Choroid plexus epithelial cell (primary cell): ENCODE results near the gene TTC3.
A peak's percentile ranks its signal among the peaks of the same experiment; 100 is the strongest.

ENCODE experiments used
- DNase-seq: peaks from one replicate; pipeline ENCODE4 v3.0.0-alpha.2; 2010; ENCODE audit warnings: low read depth
- H3K4me3 ChIP-seq: 2 replicates; pipeline ENCODE4 v1.5.1; 2011; ENCODE audit warnings: low read depth, mild to moderate bottlenecking, control low read depth, low read length, moderate library complexity
- TF ChIP-seq, protein P1 (sequence below): conservative IDR thresholded peaks from 2 replicates; pipeline ENCODE4 v1.5.1; 2011; ENCODE audit warnings: low read depth, mild to moderate bottlenecking, control low read depth, inconsistent platforms, low read length, moderate library complexity

The TTC3 gene

DNA sequence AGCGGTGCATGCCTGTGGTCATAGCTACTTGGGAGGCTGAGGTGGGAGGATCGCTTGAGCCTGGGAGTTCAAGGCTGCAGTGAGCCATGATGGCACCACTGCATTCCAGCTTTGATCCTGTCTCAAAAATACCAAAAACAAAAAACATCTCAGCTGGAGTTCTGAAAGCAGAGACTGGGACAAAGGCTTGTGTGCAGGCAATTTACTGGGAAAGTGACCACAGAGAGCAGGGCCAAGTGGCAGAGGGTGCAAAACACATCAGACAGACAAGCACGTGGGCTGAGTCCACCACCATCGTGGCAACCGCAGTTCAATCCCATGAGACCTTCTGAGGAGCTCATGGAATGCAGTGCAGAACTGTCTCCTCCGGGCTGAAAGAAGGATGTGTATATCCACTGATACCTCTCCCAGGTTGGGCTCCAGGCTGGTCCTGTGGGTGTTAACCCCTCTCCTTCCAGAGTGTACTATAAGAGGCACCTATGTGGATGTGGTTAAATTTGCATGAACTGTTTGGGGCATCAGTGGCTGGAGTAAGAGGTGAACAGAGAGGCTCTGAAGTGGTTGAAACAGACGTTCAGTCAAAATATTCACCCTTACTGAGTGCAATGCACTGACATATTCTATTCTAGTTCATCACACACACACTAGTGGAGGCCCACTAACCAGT, 11.0 kb upstream of the TTC3 start:
- TF ChIP-seq, protein P1, sequence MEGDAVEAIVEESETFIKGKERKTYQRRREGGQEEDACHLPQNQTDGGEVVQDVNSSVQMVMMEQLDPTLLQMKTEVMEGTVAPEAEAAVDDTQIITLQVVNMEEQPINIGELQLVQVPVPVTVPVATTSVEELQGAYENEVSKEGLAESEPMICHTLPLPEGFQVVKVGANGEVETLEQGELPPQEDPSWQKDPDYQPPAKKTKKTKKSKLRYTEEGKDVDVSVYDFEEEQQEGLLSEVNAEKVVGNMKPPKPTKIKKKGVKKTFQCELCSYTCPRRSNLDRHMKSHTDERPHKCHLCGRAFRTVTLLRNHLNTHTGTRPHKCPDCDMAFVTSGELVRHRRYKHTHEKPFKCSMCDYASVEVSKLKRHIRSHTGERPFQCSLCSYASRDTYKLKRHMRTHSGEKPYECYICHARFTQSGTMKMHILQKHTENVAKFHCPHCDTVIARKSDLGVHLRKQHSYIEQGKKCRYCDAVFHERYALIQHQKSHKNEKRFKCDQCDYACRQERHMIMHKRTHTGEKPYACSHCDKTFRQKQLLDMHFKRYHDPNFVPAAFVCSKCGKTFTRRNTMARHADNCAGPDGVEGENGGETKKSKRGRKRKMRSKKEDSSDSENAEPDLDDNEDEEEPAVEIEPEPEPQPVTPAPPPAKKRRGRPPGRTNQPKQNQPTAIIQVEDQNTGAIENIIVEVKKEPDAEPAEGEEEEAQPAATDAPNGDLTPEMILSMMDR = no peak
- peak; percentile 88 for DNase-seq
- no peak overlapping the region for H3K4me3 ChIP-seq

DNA sequence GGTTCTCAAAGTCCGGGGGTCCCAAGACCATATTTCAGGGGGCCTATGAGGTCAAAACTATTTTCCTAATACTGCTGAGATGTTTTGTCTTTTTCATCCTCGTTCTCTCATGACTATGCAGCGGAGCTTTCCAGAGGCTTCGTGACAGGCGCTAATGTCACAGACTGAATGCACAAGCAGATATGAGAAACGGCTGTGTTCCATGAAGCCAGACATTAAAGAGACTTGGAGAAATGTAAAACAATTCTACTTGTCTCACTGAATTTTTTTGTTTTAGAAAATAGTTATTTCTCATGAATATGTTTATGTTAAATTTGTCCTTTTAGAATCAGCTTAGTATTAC, 10.5 kb upstream of the TTC3 start:
- no peak for DNase-seq
- TF ChIP-seq, protein P1 = no peak
- H3K4me3 ChIP-seq = no peak overlapping the region

DNA sequence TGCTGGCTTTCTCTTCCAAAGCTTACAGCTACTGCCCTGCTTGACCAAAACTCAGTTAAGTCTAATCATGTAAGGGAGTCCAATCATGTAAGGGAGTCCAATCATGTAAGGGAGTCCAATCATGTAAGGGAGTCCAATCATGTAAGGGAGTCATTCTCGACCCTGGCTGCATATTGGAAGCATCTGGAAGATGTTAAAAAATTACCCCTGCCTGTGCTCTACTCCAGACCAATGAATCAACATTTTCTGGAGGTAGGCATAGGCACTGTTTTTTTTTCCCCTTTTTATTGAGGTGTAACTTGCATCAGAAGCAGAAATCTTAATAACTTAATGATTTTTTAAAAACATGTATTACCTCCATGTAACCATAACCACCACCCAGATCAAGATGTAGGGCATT, 9.6 kb upstream of the TTC3 start:
- TF ChIP-seq, protein P1 = no peak
- no peak for DNase-seq
- H3K4me3 ChIP-seq = no peak overlapping the region

DNA sequence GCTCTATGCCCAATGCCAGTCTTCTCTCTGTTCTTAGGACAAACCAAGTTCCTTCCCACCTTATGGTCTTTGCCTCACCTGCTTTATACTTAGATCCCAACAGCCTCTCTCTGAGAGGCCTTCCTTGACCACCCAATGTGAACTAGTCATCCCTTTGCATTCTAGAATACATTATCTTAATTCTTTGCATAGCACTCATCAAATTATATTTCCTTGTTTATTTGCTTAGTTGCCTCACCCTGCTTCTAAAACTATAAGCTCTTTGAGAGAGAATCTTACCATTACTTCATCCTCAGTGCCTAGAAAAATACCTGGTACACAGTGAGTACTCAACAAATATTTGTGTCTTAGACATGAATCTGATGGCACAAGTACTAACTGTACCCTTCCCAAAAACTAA, 8.2 kb upstream of the TTC3 start:
- TF ChIP-seq, protein P1 = no peak
- no peak for DNase-seq
- no peak overlapping the region for H3K4me3 ChIP-seq

DNA sequence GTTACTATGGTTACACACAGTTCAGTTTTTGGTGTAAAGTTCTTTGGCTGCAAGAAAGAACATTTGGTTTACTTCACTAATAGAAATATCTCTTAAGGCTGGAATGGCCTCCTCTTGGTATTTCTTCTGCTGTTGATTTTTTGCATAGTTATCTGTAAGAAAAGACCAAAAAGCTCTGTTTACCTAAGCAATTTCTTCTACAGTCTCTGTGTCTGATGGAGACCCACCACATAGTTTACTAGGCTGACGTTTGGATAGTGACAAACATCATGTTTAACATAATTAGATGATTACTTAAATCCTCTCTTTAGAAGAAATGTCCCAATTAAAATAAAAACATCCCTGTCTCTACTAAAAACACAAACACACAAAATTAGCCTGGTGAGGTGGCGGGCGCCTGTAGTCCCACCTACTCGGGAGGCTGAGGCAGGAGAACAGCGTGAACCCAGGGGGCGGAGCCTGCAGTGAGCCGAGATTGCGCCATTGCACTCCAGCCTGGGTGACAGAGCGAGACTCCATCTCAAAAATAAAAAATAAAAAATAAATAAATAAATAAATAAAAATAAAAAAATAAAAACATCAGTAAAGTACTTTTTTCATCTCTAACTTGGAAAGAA, 7.4 kb upstream of the TTC3 start:
- TF ChIP-seq, protein P1 = no peak
- no peak overlapping the region for H3K4me3 ChIP-seq
- DNase-seq = no peak

DNA sequence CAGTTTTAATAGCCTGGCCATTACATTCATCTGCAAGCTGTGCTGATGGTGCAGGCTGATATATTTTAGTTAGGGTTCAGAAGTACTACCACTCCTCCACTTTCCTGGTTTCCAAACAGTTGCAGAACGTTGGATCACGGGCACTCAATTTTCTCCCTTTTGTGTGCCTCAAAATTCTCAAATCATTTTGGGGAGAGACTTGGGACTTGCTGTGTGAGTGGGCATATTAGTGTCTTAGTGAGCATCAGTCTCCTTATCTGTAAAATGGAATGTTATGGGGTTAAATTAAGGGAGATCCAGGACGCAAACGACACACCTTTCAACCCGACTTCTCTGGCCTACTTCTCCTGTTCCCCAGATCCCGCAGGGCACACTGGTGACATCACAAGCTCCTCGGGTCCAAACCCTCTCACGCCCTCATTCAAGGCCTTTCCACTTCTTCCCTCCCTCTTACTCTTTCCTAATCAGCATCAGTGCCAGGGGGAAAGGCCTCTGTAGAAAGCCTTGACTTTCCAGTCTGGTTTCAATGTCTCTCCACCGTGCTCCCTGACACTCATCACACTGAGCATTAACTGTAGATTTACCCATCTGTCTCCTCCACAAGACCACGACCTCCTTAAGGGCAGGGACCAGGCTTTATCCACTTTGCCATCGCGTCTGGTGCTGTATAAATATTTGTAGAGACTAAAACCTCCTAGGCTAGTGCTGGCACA, 1.3 kb upstream of the TTC3 start:
- DNase-seq = peak; percentile 78
- TF ChIP-seq, protein P1 = no peak
- H3K4me3 ChIP-seq = peak overlapping the region; percentile 71
